GM12878 (cell line): ENCODE measurements around the gene HEBP2. TPM values are rescaled to one million over a fixed set of nuclear protein-coding genes. Genes with fewer than 3 reads are reported as not detected.

ENCODE experiments used
- ATAC-seq: fragments of 200-7000 bp; cut with Tn5 transposase; 3 replicates; pipeline ENCODE4 v1.9.1; 2020; ENCODE audit warnings: mild to moderate bottlenecking, moderate library complexity
- BruUV-seq: library from RNA; stranded (reverse); fragments of 400-500 nt; replicated peaks from 2 replicates; lab custom pipeline; 2021; lab: Mats Ljungman, UMichigan
- CTCF ChIA-PET: fragments of 300-600 bp; sonication (Branson Sonifier 250); formaldehyde crosslinking; extraction: SDS; loops from one replicate; lab custom pipeline; 2021; ENCODE audit warnings: inconsistent platforms; lab: Yijun Ruan, JAX
- POLR2A ChIA-PET: fragments of 350-600 bp; formaldehyde crosslinking; extraction: SDS; loops from one replicate; lab custom pipeline; 2021; ENCODE audit warnings: inconsistent platforms; lab: Charles Lee
- RAD21 ChIA-PET: fragments of 300-600 bp; sonication (Branson Sonifier 250); formaldehyde crosslinking; loops from one replicate; lab custom pipeline; 2023; ENCODE audit warnings: antibody characterized with exemption; ENCODE audit not compliant: unreplicated experiment; lab: Charles Lee
- SMC1A ChIA-PET: fragments of 300-600 bp; sonication (Branson Sonifier 250); formaldehyde crosslinking; loops from one replicate; lab custom pipeline; 2023; ENCODE audit not compliant: unreplicated experiment, uncharacterized antibody; lab: Charles Lee
- DNase-seq: peaks from one replicate; pipeline ENCODE4 v3.0.0-alpha.2; 2011; ENCODE audit warnings: low read depth, low spot score
- FAIRE-seq: peaks from 3 replicates; lab custom pipeline; 2011; peaks lifted over from hg19 to GRCh38; lab: Jason Lieb, UNC
- H2AFZ ChIP-seq: 2 replicates; pipeline ENCODE4 v1.6.0; 2011; ENCODE audit warnings: low read depth, low read length, control low read depth; ENCODE audit not compliant: control insufficient read depth
- H3K27ac ChIP-seq: 2 replicates; pipeline ENCODE4 v1.5.1; 2011; ENCODE audit warnings: control low read depth; ENCODE audit not compliant: control insufficient read depth, insufficient read depth
- H3K27me3 ChIP-seq, 2 experiments: replicated peaks in 1 of 2; 2 replicates each; pipeline versions ENCODE4 v1.6.0 to v1.6.1; 2011; ENCODE audit warnings: low read length in 1 of 2; ENCODE audit not compliant: control insufficient read depth in 2 of 2, insufficient read depth in 2 of 2
- H3K36me3 ChIP-seq, 2 experiments: 2 replicates each; pipeline ENCODE4 v1.5.1; 2011; ENCODE audit warnings: low read length in 1 of 2; ENCODE audit not compliant: control insufficient read depth in 2 of 2, insufficient read depth in 2 of 2
- H3K4me1 ChIP-seq: 2 replicates; pipeline ENCODE4 v1.6.1; 2011; ENCODE audit warnings: mild to moderate bottlenecking, low read length, moderate library complexity, mixed read lengths; ENCODE audit not compliant: control insufficient read depth, insufficient read depth
- H3K4me2 ChIP-seq: 2 replicates; pipeline ENCODE4 v1.6.0; 2011; ENCODE audit warnings: control low read depth; ENCODE audit not compliant: control insufficient read depth, insufficient read depth
- H3K4me3 ChIP-seq: fragments of 200-600 bp; sonication (generic); 2 replicates; pipeline ENCODE4 v1.5.1; 2016
- H3K79me2 ChIP-seq: 2 replicates; pipeline ENCODE4 v1.6.0; 2011; ENCODE audit warnings: low read length; ENCODE audit not compliant: control insufficient read depth, insufficient read depth
- H3K9ac ChIP-seq: 2 replicates; pipeline ENCODE4 v1.8.0; 2011; ENCODE audit warnings: low read length, control low read depth, mixed read lengths; ENCODE audit not compliant: control insufficient read depth, insufficient read depth
- H3K9me3 ChIP-seq: replicated peaks from 3 replicates; pipeline ENCODE4 v1.5.1; 2011; ENCODE audit warnings: mild to moderate bottlenecking, low read length; ENCODE audit not compliant: control insufficient read depth, insufficient read depth
- H4K20me1 ChIP-seq: 2 replicates; pipeline ENCODE4 v1.6.0; 2011; ENCODE audit not compliant: control insufficient read depth, insufficient read depth
- ATF7 ChIP-seq: fragments of 450-650 bp; IDR thresholded peaks from 2 replicates; pipeline ENCODE4 v1.6.1; 2016; ENCODE audit warnings: low read depth, mild to moderate bottlenecking
- DPF2 ChIP-seq: fragments of 450-650 bp; IDR thresholded peaks from 2 replicates; pipeline ENCODE4 v1.6.1; 2017; ENCODE audit warnings: mild to moderate bottlenecking
- KDM1A ChIP-seq: fragments of 200-600 bp; sonication (generic); IDR thresholded peaks from 2 replicates; pipeline ENCODE4 v1.6.1; 2016; ENCODE audit warnings: borderline replicate concordance
- MEF2A ChIP-seq: IDR thresholded peaks from 2 replicates; pipeline ENCODE4 v1.6.1; 2011; ENCODE audit warnings: low read depth, mild to moderate bottlenecking, low read length, moderate library complexity; ENCODE audit not compliant: insufficient read depth
- MTA2 ChIP-seq: fragments of 450-650 bp; IDR thresholded peaks from 2 replicates; pipeline ENCODE4 v1.6.1; 2016; ENCODE audit warnings: low read depth, mild to moderate bottlenecking, moderate library complexity
- RELA ChIP-seq: fragments of 450-650 bp; IDR thresholded peaks from 2 replicates; pipeline ENCODE4 v1.8.0; 2014; ENCODE audit warnings: borderline replicate concordance; ENCODE audit not compliant: partially characterized antibody
- WGBS: methylation state at CpG from one replicate; pipeline ENCODE4 v1.1.6; 2016; ENCODE audit warnings: low lambda C conversion rate; ENCODE audit not compliant: insufficient replicate concordance, insufficient coverage; ENCODE audit errors: missing lambda C conversion rate; 5-methylcytosine and 5-hydroxymethylcytosine counted together
- in situ Hi-C: fragments of 300-500 bp; cut with MboI; formaldehyde crosslinking; loops from 9 replicates; pipeline ENCODE4 v1.14.3; 2018; ENCODE audit warnings: mixed read lengths
- intact Hi-C: fragments of 100-400 bp; cut with micrococcal nuclease; formaldehyde crosslinking; loops from one replicate; pipeline ENCODE4 v1.14.2; 2022; ENCODE audit not compliant: unreplicated experiment
- polyA plus RNA-seq, 11 experiments: library from polyadenylated mRNA; depleted of rRNA in 4 of 11; unstranded in 6 of 11; stranded (reverse) in 5 of 11; fragments of >200 nt; fragmentation: Nextera tagmentation in 4 of 11; fragmentation: Illumina TruSeq in 1 of 11; extraction: Ambion mirVana in 4 of 11; extraction: Trizol in 1 of 11; gene quantifications; 1 replicate in 1 of 11; 2 replicates in 10 of 11; pipeline versions ENCODE4 v1.2.1 to v1.2.3, GENCODE V29; 2011 to 2016; ENCODE audit warnings: inconsistent platforms in 2 of 11, missing spikeins in 2 of 11, low read depth in 1 of 11
- total RNA-seq, 4 experiments: library from RNA; depleted of rRNA in 3 of 4; stranded (reverse); fragments of >200 nt in 3 of 4; fragmentation: Illumina TruSeq in 1 of 4; extraction: Trizol in 1 of 4; gene quantifications; 2 replicates each; pipeline versions ENCODE4 v1.2.1 to v1.2.3, GENCODE V29; 2013 to 2021
- TF ChIP-seq, protein P1 (sequence below): IDR thresholded peaks from 2 replicates; pipeline ENCODE4 v1.6.1; 2012; ENCODE audit warnings: low read depth, low read length, improper control_type of control experiment
- TF ChIP-seq, protein P2 (sequence below): fragments of 450-650 bp; IDR thresholded peaks from 2 replicates; pipeline ENCODE4 v1.6.1; 2016; ENCODE audit warnings: mild to moderate bottlenecking, moderate library complexity, borderline replicate concordance
- TF ChIP-seq, protein P3 (sequence below): IDR thresholded peaks from 2 replicates; pipeline ENCODE4 v1.6.1; 2011; ENCODE audit warnings: borderline replicate concordance, low read depth, mild to moderate bottlenecking, moderate library complexity, mixed read lengths, low read length; ENCODE audit not compliant: insufficient read depth; ENCODE audit errors: extremely low read length
- TF ChIP-seq, protein P4 (sequence below): fragments of 450-650 bp; formaldehyde crosslinking; IDR thresholded peaks from 2 replicates; pipeline ENCODE4 v1.4.0; 2022; ENCODE audit warnings: mild to moderate bottlenecking, moderate library complexity

The HEBP2 gene
- total and polyA plus RNA-seq, 10 of the 15 experiments (the other 5 are each of a cell fraction or from before 2014, with no cell fraction given): 3.8 to 41.8 (median 16.9) TPM

DNA sequence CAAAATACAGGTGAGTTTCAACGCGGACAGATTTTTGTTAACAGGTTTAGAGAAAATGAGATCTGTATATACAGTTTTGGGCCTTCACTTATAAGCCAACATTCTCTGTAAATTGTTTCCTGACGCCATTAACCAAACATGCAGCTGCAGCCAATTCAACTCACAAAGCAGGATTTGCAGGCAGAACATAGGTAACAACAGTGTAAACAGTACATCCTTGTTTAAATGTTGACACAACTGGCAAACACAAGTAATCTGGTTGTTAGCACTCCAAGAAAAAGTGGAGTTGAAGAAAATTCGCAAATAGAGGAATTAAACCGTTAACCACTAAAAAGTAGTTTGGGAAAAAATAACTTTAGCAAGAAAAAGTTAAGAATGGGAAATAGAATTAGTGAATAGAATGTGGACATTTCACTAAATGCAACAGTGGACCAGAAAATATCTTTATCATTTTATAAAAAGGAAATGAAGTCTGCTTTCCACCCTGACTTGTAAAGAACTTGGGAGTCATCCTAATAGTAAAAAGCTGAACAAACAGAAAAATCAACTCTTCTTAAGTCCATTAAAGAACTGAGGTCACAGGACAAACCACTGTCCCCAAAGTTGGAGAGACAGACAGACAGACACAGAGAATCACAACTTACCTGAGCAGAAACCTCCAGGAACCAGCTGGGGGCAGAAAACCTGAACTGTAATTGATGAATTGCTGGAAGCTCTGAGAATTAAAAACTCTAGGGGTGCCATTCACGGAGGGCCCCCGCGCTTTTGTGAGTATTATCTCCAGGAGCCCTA is 16.2 kb upstream of the HEBP2 start:
- ChIA-PET CTCF (interaction anchor here (1.0 kb wide), 1 partner anchor 1544 kb away, joined by 3 read pairs; no protein-coding TSS in a partner anchor), POLR2A (no interaction called here), RAD21 (interaction anchor here (0.8 kb wide), 1 partner anchor 121 kb away, joined by 3 read pairs; no protein-coding TSS in a partner anchor), SMC1A (interaction anchor here (1.0 kb wide), 1 partner anchor 17 kb away, joined by 3 read pairs; the partner anchor contains the start of gene HEBP2)
- Histone ChIP-seq H2AFZ (no peak overlapping the region), H3K9ac (no peak overlapping the region), H3K36me3 (no peaks in the 10 kb centered on the region), H3K4me1 (no peaks in the 10 kb centered on the region), H3K9me3 (no peaks in the 10 kb centered on the region), H3K4me3 (no peak overlapping the region), H3K27me3 (peaks cover 0 to 2% of the 10 kb centered on the region in 2 experiments; a peak in 1 of 4 replicates), H3K27ac (no peak overlapping the region), H3K79me2 (no peaks in the 10 kb centered on the region), H3K4me2 (no peak overlapping the region), H4K20me1 (no peaks in the 10 kb centered on the region)
- no peak for DNase-seq
- intact Hi-C loops (no loop called here), in situ Hi-C loops (no loop called here)
- no TSS peak for BruUV-seq
- no peak for ATAC-seq
- WGBS: 79% methylated on average over 8 of the region's 8 CpGs
- TF ChIP-seq, protein P1, sequence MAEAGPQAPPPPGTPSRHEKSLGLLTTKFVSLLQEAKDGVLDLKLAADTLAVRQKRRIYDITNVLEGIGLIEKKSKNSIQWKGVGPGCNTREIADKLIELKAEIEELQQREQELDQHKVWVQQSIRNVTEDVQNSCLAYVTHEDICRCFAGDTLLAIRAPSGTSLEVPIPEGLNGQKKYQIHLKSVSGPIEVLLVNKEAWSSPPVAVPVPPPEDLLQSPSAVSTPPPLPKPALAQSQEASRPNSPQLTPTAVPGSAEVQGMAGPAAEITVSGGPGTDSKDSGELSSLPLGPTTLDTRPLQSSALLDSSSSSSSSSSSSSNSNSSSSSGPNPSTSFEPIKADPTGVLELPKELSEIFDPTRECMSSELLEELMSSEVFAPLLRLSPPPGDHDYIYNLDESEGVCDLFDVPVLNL: no peak
- TF ChIP-seq DPF2: no peak
- TF ChIP-seq, protein P2, sequence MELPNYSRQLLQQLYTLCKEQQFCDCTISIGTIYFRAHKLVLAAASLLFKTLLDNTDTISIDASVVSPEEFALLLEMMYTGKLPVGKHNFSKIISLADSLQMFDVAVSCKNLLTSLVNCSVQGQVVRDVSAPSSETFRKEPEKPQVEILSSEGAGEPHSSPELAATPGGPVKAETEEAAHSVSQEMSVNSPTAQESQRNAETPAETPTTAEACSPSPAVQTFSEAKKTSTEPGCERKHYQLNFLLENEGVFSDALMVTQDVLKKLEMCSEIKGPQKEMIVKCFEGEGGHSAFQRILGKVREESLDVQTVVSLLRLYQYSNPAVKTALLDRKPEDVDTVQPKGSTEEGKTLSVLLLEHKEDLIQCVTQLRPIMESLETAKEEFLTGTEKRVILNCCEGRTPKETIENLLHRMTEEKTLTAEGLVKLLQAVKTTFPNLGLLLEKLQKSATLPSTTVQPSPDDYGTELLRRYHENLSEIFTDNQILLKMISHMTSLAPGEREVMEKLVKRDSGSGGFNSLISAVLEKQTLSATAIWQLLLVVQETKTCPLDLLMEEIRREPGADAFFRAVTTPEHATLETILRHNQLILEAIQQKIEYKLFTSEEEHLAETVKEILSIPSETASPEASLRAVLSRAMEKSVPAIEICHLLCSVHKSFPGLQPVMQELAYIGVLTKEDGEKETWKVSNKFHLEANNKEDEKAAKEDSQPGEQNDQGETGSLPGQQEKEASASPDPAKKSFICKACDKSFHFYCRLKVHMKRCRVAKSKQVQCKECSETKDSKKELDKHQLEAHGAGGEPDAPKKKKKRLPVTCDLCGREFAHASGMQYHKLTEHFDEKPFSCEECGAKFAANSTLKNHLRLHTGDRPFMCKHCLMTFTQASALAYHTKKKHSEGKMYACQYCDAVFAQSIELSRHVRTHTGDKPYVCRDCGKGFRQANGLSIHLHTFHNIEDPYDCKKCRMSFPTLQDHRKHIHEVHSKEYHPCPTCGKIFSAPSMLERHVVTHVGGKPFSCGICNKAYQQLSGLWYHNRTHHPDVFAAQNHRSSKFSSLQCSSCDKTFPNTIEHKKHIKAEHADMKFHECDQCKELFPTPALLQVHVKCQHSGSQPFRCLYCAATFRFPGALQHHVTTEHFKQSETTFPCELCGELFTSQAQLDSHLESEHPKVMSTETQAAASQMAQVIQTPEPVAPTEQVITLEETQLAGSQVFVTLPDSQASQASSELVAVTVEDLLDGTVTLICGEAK: no peak
- no peak for TF ChIP-seq ATF7
- TF ChIP-seq MTA2: no peak
- TF ChIP-seq, protein P3, sequence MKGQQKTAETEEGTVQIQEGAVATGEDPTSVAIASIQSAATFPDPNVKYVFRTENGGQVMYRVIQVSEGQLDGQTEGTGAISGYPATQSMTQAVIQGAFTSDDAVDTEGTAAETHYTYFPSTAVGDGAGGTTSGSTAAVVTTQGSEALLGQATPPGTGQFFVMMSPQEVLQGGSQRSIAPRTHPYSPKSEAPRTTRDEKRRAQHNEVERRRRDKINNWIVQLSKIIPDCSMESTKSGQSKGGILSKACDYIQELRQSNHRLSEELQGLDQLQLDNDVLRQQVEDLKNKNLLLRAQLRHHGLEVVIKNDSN: no peak
- TF ChIP-seq RELA: no peak
- TF ChIP-seq KDM1A: no peak
- TF ChIP-seq MEF2A: no peak
- TF ChIP-seq, protein P4, sequence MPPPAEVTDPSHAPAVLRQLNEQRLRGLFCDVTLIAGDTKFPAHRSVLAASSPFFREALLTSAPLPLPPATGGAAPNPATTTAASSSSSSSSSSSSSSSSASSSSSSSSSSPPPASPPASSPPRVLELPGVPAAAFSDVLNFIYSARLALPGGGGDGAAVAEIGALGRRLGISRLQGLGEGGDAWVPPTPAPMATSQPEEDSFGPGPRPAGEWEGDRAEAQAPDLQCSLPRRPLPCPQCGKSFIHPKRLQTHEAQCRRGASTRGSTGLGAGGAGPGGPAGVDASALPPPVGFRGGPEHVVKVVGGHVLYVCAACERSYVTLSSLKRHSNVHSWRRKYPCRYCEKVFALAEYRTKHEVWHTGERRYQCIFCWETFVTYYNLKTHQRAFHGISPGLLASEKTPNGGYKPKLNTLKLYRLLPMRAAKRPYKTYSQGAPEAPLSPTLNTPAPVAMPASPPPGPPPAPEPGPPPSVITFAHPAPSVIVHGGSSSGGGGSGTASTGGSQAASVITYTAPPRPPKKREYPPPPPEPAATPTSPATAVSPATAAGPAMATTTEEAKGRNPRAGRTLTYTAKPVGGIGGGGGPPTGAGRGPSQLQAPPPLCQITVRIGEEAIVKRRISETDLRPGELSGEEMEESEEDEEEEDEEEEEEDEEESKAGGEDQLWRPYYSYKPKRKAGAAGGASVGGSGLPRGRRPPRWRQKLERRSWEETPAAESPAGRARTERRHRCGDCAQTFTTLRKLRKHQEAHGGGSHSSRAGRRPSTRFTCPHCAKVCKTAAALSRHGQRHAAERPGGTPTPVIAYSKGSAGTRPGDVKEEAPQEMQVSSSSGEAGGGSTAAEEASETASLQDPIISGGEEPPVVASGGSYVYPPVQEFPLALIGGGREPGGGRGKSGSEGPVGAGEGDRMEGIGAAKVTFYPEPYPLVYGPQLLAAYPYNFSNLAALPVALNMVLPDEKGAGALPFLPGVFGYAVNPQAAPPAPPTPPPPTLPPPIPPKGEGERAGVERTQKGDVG (CRISPR knock-in tag): no peak
- no peak for FAIRE-seq
